ENCODE measurements around the gene GPAT2. TPM values are rescaled to one million over a fixed set of nuclear protein-coding genes. Genes with fewer than 3 reads are reported as not detected.

GPAT2 gene
- total RNA-seq, 6 experiments from 2014 or later, result 0.39 to 2.0 (median 0.90) TPM; not detected in 2

GRCh38 chr2:96081042-96081441, 46.3 kb upstream of the GPAT2 start:
- ATAC-seq, result no peak
- no peaks in the 10 kb centered on the region for H3K36me3 ChIP-seq
- no peak for DNase-seq
- WGBS (ENCODE audit: insufficient coverage, low coverage, low lambda C conversion rate, missing lambda C conversion rate), result 69% methylated on average over 2 of the region's 2 CpGs
- no peaks in the 10 kb centered on the region for H3K27me3 ChIP-seq
- H3K9me3 ChIP-seq, result no peaks in the 10 kb centered on the region
- intact Hi-C loops (cut with DNase I), result no loop called here
- no peak for TF ChIP-seq CTCF (IDR thresholded peaks at IDR 0.05)
- no peak for TF ChIP-seq POLR2A (IDR thresholded peaks at IDR 0.05)
- no peak overlapping the region for H3K27ac ChIP-seq
- H3K4me3 ChIP-seq, result no peak overlapping the region
- H3K4me1 ChIP-seq, result no peaks in the 10 kb centered on the region

DNA sequence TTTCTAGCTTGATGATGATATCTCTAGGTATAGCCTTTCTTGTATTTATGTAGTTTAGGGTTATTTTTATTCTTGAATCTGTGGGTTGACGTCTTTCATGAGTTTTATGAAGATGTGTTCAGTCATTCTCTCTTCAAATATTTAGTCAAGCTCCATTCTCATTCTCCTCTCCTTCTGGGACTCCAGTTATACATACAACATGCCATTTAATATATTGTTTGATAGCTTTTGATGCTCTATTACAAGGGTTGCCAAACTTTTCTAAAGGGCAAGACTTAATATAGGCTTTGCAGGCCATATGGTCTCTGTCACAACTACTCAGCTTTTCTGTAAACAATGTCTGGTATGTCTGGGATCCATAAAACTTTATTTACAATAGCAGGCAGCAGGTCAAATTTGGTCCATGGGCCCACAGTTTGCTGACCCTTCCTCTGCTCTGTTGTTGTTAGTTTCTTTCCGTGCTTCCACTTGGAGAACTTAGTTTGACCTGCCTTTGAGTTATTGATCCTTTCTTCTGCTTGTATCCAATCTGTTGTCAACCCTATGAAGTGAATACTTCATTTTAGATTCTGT, 40.6 kb upstream of the GPAT2 start:
- H3K4me3 ChIP-seq, result no peak overlapping the region
- intact Hi-C loops (cut with DNase I), result no loop called here
- no peaks in the 10 kb centered on the region for H3K4me1 ChIP-seq
- no peak for ATAC-seq
- WGBS (ENCODE audit: insufficient coverage, low coverage, low lambda C conversion rate, missing lambda C conversion rate), result 47% methylated on average over 2 of the region's 2 CpGs
- no peak overlapping the region for H3K27ac ChIP-seq
- H3K27me3 ChIP-seq, result no peaks in the 10 kb centered on the region
- H3K36me3 ChIP-seq, result no peaks in the 10 kb centered on the region
- DNase-seq, result no peak
- H3K9me3 ChIP-seq, result no peaks in the 10 kb centered on the region
- TF ChIP-seq CTCF (IDR thresholded peaks at IDR 0.05) (no peak), POLR2A (IDR thresholded peaks at IDR 0.05) (no peak)

GRCh38 chr2:96074156-96074555, 39.4 kb upstream of the GPAT2 start:
- DNase-seq (no peak), ATAC-seq (no peak)
- Histone ChIP-seq H3K4me3 (no peak overlapping the region), H3K27ac (no peak overlapping the region), H3K36me3 (no peaks in the 10 kb centered on the region), H3K27me3 (no peaks in the 10 kb centered on the region), H3K4me1 (no peaks in the 10 kb centered on the region), H3K9me3 (no peaks in the 10 kb centered on the region)
- TF ChIP-seq POLR2A (IDR thresholded peaks at IDR 0.05), result no peak
- no peak for TF ChIP-seq CTCF (IDR thresholded peaks at IDR 0.05)
- WGBS (ENCODE audit: insufficient coverage, low coverage, low lambda C conversion rate, missing lambda C conversion rate), result 35% methylated on average over 2 of the region's 6 CpGs
- intact Hi-C loops (cut with DNase I), result no loop called here

DNA sequence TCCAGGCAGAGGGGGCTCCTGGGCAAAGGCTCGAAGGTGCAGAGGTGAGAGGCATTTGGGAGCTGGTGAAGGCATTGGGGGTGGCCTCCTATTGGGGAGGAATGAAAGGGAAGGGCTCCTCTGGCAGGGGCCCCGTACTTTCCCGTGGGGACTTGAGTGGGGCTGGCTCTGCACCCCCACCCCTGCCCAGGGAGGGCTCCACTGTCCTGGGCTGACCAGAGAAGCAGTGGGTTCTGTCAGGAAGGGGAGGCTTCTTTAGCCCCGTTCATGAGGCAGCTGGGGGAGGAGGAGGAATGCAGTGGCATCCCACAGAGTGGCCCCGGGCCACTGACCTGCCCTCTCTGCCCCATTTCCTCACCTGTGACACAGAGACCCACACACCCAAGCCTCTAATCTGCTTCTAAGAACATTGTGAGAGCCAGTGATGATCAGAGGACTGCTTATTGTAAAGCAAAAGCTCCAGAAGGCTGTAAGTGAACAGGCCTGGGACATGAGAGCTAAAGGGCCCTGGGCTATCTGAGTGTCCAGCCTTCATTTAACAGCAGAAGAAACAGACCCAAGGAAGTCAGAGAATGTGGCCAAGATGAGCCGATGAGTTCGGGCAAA, 38.6 kb upstream of the GPAT2 start:
- H3K4me3 ChIP-seq, result no peak overlapping the region
- DNase-seq, result no peak
- no peaks in the 10 kb centered on the region for H3K27me3 ChIP-seq
- H3K27ac ChIP-seq, result no peak overlapping the region
- no peak for ATAC-seq
- H3K9me3 ChIP-seq, result no peaks in the 10 kb centered on the region
- intact Hi-C loops (cut with DNase I), result no loop called here
- peaks cover 0 to 3% (median 0%) of the 10 kb centered on the region in 4 donors for H3K4me1 ChIP-seq
- TF ChIP-seq CTCF (IDR thresholded peaks at IDR 0.05) (no peak), POLR2A (IDR thresholded peaks at IDR 0.05) (no peak)
- WGBS (ENCODE audit: insufficient coverage, low coverage, low lambda C conversion rate, missing lambda C conversion rate), result 56% methylated on average over 2 of the region's 7 CpGs
- H3K36me3 ChIP-seq, result no peaks in the 10 kb centered on the region

Data from right lobe of liver (tissue), 6 donors.